HEK293 (cell line): Measurements from ENCODE around the gene DGKB.

Experiments used
- CTCF ChIA-PET: fragments of 350-600 bp; formaldehyde crosslinking; extraction: SDS; loops from one replicate; lab custom pipeline; 2021; ENCODE audit warnings: antibody characterized with exemption; lab: Yijun Ruan, JAX
- POLR2A ChIA-PET: fragments of 300-600 bp; formaldehyde crosslinking; extraction: SDS; loops from one replicate; lab custom pipeline; 2020; ENCODE audit warnings: antibody characterized with exemption, inconsistent platforms; lab: Yijun Ruan, JAX
- H3K27ac ChIP-seq: fragments of 200-500 bp; sonication (Bioruptor generic); 2 replicates; pipeline ENCODE4 v1.5.1; 2014; ENCODE audit warnings: low read depth, low read length, control low read depth, inconsistent platforms; ENCODE audit errors: extremely low read depth
- H3K36me3 ChIP-seq, 2 experiments: fragments of 200-500 bp in 1 of 2; sonication (Bioruptor generic) in 1 of 2; 1 replicate in 1 of 2; 2 replicates in 1 of 2; pipeline ENCODE4 v1.5.1; 2014 to 2017; ENCODE audit warnings: inconsistent platforms in 2 of 2, low read length in 2 of 2; ENCODE audit not compliant: control insufficient read depth in 2 of 2, insufficient read depth in 1 of 2
- H3K4me1 ChIP-seq: fragments of 200-500 bp; sonication (Bioruptor generic); 2 replicates; pipeline ENCODE4 v1.5.1; 2014; ENCODE audit warnings: mild to moderate bottlenecking, low read length, inconsistent platforms; ENCODE audit not compliant: control insufficient read depth, insufficient read depth
- H3K4me3 ChIP-seq: 2 replicates; pipeline ENCODE4 v1.5.1; 2011; ENCODE audit warnings: low read depth, mild to moderate bottlenecking, control low read depth, low read length, moderate library complexity
- H3K9me3 ChIP-seq: fragments of 200-500 bp; sonication (Bioruptor generic); 2 replicates; pipeline ENCODE4 v1.5.1; 2014; ENCODE audit warnings: low read depth, low read length, inconsistent platforms; ENCODE audit not compliant: control insufficient read depth, insufficient read depth
- FEZF1 ChIP-seq: fragments of 450-650 bp; formaldehyde crosslinking; IDR thresholded peaks from 2 replicates; pipeline ENCODE4 v1.5.1; 2016; ENCODE audit warnings: missing biosample characterization, missing genetic modification characterization
- KLF10 ChIP-seq: fragments of 450-650 bp; IDR thresholded peaks from 2 replicates; pipeline ENCODE4 v1.5.1; 2018; ENCODE audit warnings: missing biosample characterization, mild to moderate bottlenecking, missing genetic modification characterization
- SP3 ChIP-seq: fragments of 450-650 bp; formaldehyde crosslinking; IDR thresholded peaks from 2 replicates; pipeline ENCODE4 v1.5.1; 2016; ENCODE audit warnings: missing biosample characterization, missing genetic modification characterization
- TCF7L2 ChIP-seq: IDR thresholded peaks from 2 replicates; pipeline ENCODE4 v1.6.1; 2011; ENCODE audit warnings: low read depth, mild to moderate bottlenecking, inconsistent platforms, low read length, moderate library complexity, borderline replicate concordance
- ZBTB21 ChIP-seq: fragments of 450-650 bp; formaldehyde crosslinking; IDR thresholded peaks from 2 replicates; pipeline ENCODE4 v1.5.1; 2017; ENCODE audit warnings: missing biosample characterization, missing genetic modification characterization
- ZBTB7A ChIP-seq: fragments of 450-650 bp; formaldehyde crosslinking; IDR thresholded peaks from 2 replicates; pipeline ENCODE4 v1.5.1; 2016; ENCODE audit warnings: low read depth, missing biosample characterization, missing genetic modification characterization
- ZNF157 ChIP-seq: fragments of 450-650 bp; formaldehyde crosslinking; IDR thresholded peaks from 2 replicates; pipeline ENCODE4 v1.5.1; 2016; ENCODE audit warnings: missing biosample characterization, missing genetic modification characterization
- ZNF2 ChIP-seq: fragments of 450-650 bp; formaldehyde crosslinking; IDR thresholded peaks from 2 replicates; pipeline ENCODE4 v1.5.1; 2016; ENCODE audit warnings: missing biosample characterization, missing genetic modification characterization
- ZNF335 ChIP-seq: fragments of 450-650 bp; formaldehyde crosslinking; conservative IDR thresholded peaks from 2 replicates; pipeline ENCODE4 v1.5.1; 2016; ENCODE audit warnings: missing biosample characterization, missing genetic modification characterization
- ZNF561 ChIP-seq: fragments of 450-650 bp; IDR thresholded peaks from 2 replicates; pipeline ENCODE4 v1.5.1; 2018; ENCODE audit warnings: missing biosample characterization, missing genetic modification characterization, borderline replicate concordance
- ZNF670 ChIP-seq: fragments of 450-650 bp; formaldehyde crosslinking; IDR thresholded peaks from 2 replicates; pipeline ENCODE4 v1.5.1; 2016; ENCODE audit warnings: missing biosample characterization, missing genetic modification characterization, low read depth
- ZNF747 ChIP-seq: fragments of 450-650 bp; formaldehyde crosslinking; IDR thresholded peaks from 2 replicates; pipeline ENCODE4 v1.5.1; 2016; ENCODE audit warnings: missing biosample characterization, missing genetic modification characterization
- ZNF791 ChIP-seq: fragments of 450-650 bp; formaldehyde crosslinking; IDR thresholded peaks from 2 replicates; pipeline ENCODE4 v1.5.1; 2016; ENCODE audit warnings: missing biosample characterization, missing genetic modification characterization
- ZNF837 ChIP-seq: fragments of 450-650 bp; formaldehyde crosslinking; IDR thresholded peaks from 2 replicates; pipeline ENCODE4 v1.5.1; 2016; ENCODE audit warnings: missing biosample characterization, missing genetic modification characterization
- TF ChIP-seq, protein P1 (sequence below): fragments of 450-650 bp; formaldehyde crosslinking; IDR thresholded peaks from 2 replicates; pipeline ENCODE4 v1.5.1; 2016; ENCODE audit warnings: missing biosample characterization, missing genetic modification characterization, low read depth
- TF ChIP-seq, protein P2 (sequence below): fragments of 450-650 bp; formaldehyde crosslinking; IDR thresholded peaks from 2 replicates; pipeline ENCODE4 v1.5.1; 2017; ENCODE audit warnings: missing biosample characterization, mild to moderate bottlenecking, missing genetic modification characterization, moderate library complexity
- TF ChIP-seq, protein P3 (sequence below): fragments of 450-650 bp; formaldehyde crosslinking; IDR thresholded peaks from 2 replicates; pipeline ENCODE4 v1.5.1; 2016; ENCODE audit warnings: missing biosample characterization, missing genetic modification characterization
- TF ChIP-seq, protein P4 (sequence below): fragments of 450-650 bp; formaldehyde crosslinking; IDR thresholded peaks from 2 replicates; pipeline ENCODE4 v1.5.1; 2016; ENCODE audit warnings: missing biosample characterization, missing genetic modification characterization
- TF ChIP-seq, protein P5 (sequence below): fragments of 450-650 bp; formaldehyde crosslinking; IDR thresholded peaks from 2 replicates; pipeline ENCODE4 v1.5.1; 2016; ENCODE audit warnings: missing biosample characterization, missing genetic modification characterization

Gene DGKB

DNA sequence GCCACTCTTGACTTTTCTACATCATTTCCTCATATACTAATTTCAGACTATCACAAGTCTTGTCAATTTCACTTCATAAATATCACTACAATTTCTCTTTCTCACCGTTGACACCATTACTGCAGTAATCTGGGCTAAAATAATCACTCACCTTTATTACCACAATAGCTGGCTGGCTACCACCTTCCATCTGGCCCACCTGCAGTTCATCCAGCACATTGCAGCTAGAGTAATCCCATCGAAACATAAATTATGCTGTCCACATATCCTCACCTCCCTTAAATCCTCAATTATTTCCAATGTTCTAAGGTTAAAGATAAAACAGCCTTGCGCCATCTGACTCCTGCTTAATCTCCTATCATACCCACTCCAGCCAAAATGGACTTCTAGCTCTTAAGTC is 16.0 kb downstream of the DGKB start:
- Histone ChIP-seq H3K4me1 (no peaks in the 10 kb centered on the region), H3K36me3 (no peaks in the 10 kb centered on the region), H3K4me3 (no peak overlapping the region), H3K9me3 (no peaks in the 10 kb centered on the region), H3K27ac (no peak overlapping the region)
- CTCF ChIA-PET = interaction anchor here (0.7 kb wide), 1 partner anchor 895 kb away, joined by 3 read pairs; no protein-coding TSS in a partner anchor
- TF ChIP-seq ZBTB7A (no peak), KLF10 (tag by site-specific recombination) (no peak), ZNF335 (tag by site-specific recombination) (no peak), ZNF157 (no peak), ZNF747 (tag by site-specific recombination) (no peak), FEZF1 (tag by site-specific recombination) (no peak), SP3 (no peak), ZBTB21 (tag by site-specific recombination) (no peak), ZNF561 (tag by site-specific recombination) (no peak), ZNF837 (tag by site-specific recombination) (no peak), ZNF670 (tag by site-specific recombination) (no peak), ZNF2 (tag by site-specific recombination) (no peak), TCF7L2 (no peak), ZNF791 (tag by site-specific recombination) (no peak)
- TF ChIP-seq, protein P1, sequence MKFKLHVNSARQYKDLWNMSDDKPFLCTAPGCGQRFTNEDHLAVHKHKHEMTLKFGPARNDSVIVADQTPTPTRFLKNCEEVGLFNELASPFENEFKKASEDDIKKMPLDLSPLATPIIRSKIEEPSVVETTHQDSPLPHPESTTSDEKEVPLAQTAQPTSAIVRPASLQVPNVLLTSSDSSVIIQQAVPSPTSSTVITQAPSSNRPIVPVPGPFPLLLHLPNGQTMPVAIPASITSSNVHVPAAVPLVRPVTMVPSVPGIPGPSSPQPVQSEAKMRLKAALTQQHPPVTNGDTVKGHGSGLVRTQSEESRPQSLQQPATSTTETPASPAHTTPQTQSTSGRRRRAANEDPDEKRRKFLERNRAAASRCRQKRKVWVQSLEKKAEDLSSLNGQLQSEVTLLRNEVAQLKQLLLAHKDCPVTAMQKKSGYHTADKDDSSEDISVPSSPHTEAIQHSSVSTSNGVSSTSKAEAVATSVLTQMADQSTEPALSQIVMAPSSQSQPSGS (tag by site-specific recombination) = no peak
- TF ChIP-seq, protein P2, sequence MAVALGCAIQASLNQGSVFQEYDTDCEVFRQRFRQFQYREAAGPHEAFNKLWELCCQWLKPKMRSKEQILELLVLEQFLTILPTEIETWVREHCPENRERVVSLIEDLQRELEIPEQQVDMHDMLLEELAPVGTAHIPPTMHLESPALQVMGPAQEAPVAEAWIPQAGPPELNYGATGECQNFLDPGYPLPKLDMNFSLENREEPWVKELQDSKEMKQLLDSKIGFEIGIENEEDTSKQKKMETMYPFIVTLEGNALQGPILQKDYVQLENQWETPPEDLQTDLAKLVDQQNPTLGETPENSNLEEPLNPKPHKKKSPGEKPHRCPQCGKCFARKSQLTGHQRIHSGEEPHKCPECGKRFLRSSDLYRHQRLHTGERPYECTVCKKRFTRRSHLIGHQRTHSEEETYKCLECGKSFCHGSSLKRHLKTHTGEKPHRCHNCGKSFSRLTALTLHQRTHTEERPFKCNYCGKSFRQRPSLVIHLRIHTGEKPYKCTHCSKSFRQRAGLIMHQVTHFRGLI (tag by site-specific recombination) = no peak
- TF ChIP-seq, protein P3, sequence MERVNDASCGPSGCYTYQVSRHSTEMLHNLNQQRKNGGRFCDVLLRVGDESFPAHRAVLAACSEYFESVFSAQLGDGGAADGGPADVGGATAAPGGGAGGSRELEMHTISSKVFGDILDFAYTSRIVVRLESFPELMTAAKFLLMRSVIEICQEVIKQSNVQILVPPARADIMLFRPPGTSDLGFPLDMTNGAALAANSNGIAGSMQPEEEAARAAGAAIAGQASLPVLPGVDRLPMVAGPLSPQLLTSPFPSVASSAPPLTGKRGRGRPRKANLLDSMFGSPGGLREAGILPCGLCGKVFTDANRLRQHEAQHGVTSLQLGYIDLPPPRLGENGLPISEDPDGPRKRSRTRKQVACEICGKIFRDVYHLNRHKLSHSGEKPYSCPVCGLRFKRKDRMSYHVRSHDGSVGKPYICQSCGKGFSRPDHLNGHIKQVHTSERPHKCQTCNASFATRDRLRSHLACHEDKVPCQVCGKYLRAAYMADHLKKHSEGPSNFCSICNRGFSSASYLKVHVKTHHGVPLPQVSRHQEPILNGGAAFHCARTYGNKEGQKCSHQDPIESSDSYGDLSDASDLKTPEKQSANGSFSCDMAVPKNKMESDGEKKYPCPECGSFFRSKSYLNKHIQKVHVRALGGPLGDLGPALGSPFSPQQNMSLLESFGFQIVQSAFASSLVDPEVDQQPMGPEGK (tag by site-specific recombination) = no peak
- TF ChIP-seq, protein P4, sequence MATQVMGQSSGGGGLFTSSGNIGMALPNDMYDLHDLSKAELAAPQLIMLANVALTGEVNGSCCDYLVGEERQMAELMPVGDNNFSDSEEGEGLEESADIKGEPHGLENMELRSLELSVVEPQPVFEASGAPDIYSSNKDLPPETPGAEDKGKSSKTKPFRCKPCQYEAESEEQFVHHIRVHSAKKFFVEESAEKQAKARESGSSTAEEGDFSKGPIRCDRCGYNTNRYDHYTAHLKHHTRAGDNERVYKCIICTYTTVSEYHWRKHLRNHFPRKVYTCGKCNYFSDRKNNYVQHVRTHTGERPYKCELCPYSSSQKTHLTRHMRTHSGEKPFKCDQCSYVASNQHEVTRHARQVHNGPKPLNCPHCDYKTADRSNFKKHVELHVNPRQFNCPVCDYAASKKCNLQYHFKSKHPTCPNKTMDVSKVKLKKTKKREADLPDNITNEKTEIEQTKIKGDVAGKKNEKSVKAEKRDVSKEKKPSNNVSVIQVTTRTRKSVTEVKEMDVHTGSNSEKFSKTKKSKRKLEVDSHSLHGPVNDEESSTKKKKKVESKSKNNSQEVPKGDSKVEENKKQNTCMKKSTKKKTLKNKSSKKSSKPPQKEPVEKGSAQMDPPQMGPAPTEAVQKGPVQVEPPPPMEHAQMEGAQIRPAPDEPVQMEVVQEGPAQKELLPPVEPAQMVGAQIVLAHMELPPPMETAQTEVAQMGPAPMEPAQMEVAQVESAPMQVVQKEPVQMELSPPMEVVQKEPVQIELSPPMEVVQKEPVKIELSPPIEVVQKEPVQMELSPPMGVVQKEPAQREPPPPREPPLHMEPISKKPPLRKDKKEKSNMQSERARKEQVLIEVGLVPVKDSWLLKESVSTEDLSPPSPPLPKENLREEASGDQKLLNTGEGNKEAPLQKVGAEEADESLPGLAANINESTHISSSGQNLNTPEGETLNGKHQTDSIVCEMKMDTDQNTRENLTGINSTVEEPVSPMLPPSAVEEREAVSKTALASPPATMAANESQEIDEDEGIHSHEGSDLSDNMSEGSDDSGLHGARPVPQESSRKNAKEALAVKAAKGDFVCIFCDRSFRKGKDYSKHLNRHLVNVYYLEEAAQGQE (tag by site-specific recombination) = no peak
- TF ChIP-seq, protein P5, sequence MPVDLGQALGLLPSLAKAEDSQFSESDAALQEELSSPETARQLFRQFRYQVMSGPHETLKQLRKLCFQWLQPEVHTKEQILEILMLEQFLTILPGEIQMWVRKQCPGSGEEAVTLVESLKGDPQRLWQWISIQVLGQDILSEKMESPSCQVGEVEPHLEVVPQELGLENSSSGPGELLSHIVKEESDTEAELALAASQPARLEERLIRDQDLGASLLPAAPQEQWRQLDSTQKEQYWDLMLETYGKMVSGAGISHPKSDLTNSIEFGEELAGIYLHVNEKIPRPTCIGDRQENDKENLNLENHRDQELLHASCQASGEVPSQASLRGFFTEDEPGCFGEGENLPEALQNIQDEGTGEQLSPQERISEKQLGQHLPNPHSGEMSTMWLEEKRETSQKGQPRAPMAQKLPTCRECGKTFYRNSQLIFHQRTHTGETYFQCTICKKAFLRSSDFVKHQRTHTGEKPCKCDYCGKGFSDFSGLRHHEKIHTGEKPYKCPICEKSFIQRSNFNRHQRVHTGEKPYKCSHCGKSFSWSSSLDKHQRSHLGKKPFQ (tag by site-specific recombination) = no peak
- POLR2A ChIA-PET = no interaction called here
